GM23338 (cell line): ENCODE measurements around the gene PEPD. TPM values are rescaled to one million over a fixed set of nuclear protein-coding genes. Genes with fewer than 3 reads are reported as not detected.

Experiments used
- ATAC-seq: fragments of 200-7000 bp; cut with Tn5 transposase; 3 replicates; pipeline ENCODE4 v1.9.1; 2020
- DNase-seq: peaks from one replicate; pipeline ENCODE4 v3.0.0-alpha.2; 2015; ENCODE audit warnings: low spot score
- H2AFZ ChIP-seq: fragments of 200-600 bp; sonication (generic); 2 replicates; pipeline ENCODE4 v1.8.0; 2016; ENCODE audit warnings: antibody characterized with exemption, mild to moderate bottlenecking, moderate library complexity
- H3F3A ChIP-seq: fragments of 200-600 bp; sonication (generic); replicated peaks from 2 replicates; pipeline ENCODE4 v1.8.0; 2017; ENCODE audit warnings: antibody characterized with exemption, mixed run types, low read depth
- H3K27ac ChIP-seq: fragments of 200-600 bp; sonication (generic); 2 replicates; pipeline ENCODE4 v1.6.1; 2016; ENCODE audit warnings: low read depth
- H3K27me3 ChIP-seq: fragments of 200-600 bp; sonication (generic); 2 replicates; pipeline ENCODE4 v1.8.0; 2016; ENCODE audit warnings: mild to moderate bottlenecking, mixed run types, moderate library complexity; ENCODE audit not compliant: insufficient read depth
- H3K36me3 ChIP-seq: fragments of 200-600 bp; sonication (generic); 2 replicates; pipeline ENCODE4 v1.8.0; 2016; ENCODE audit warnings: mild to moderate bottlenecking; ENCODE audit not compliant: insufficient read depth
- H3K4me1 ChIP-seq: fragments of 200-600 bp; sonication (generic); 2 replicates; pipeline ENCODE4 v1.8.0; 2016; ENCODE audit warnings: mild to moderate bottlenecking, moderate library complexity; ENCODE audit not compliant: insufficient read depth
- H3K4me2 ChIP-seq: fragments of 200-600 bp; sonication (generic); 2 replicates; pipeline ENCODE4 v1.7.1; 2017; ENCODE audit warnings: mixed run types
- H3K4me3 ChIP-seq: fragments of 200-600 bp; sonication (generic); 2 replicates; pipeline ENCODE4 v1.6.1; 2016; ENCODE audit warnings: mixed run types
- H3K79me2 ChIP-seq: fragments of 200-600 bp; sonication (generic); replicated peaks from 2 replicates; pipeline ENCODE4 v1.8.0; 2017; ENCODE audit warnings: mild to moderate bottlenecking; ENCODE audit not compliant: insufficient read depth
- H3K9me2 ChIP-seq: fragments of 200-600 bp; sonication (generic); 2 replicates; pipeline ENCODE4 v1.8.0; 2017; ENCODE audit not compliant: insufficient read depth
- H4K20me1 ChIP-seq: fragments of 200-600 bp; sonication (generic); replicated peaks from 2 replicates; pipeline ENCODE4 v1.8.0; 2017; ENCODE audit warnings: mild to moderate bottlenecking; ENCODE audit not compliant: insufficient read depth
- H3K27ac Mint-ChIP-seq: 2 replicates; pipeline ENCODE4 v1.8.0; 2020; ENCODE audit warnings: inconsistent platforms, mild to moderate bottlenecking, moderate library complexity, mixed read lengths
- H3K27me3 Mint-ChIP-seq: 3 replicates; pipeline ENCODE4 v1.8.0; 2022; ENCODE audit warnings: low read depth, mild to moderate bottlenecking, moderate library complexity, mixed read lengths, inconsistent platforms; ENCODE audit not compliant: insufficient read depth, poor library complexity
- H3K36me3 Mint-ChIP-seq: 3 replicates; pipeline ENCODE4 v1.8.0; 2021; ENCODE audit warnings: low read depth, mild to moderate bottlenecking, inconsistent platforms, moderate library complexity, mixed read lengths
- H3K4me1 Mint-ChIP-seq: 3 replicates; pipeline ENCODE4 v1.8.0; 2020; ENCODE audit warnings: mild to moderate bottlenecking, inconsistent platforms, mixed read lengths
- H3K4me3 Mint-ChIP-seq: 3 replicates; pipeline ENCODE4 v1.8.0; 2021; ENCODE audit warnings: moderate library complexity, mild to moderate bottlenecking, inconsistent platforms, mixed read lengths
- H3K9me3 Mint-ChIP-seq: 3 replicates; pipeline ENCODE4 v1.8.0; 2020; ENCODE audit warnings: moderate library complexity, mild to moderate bottlenecking, inconsistent platforms, mixed read lengths
- CTCF ChIP-seq, 2 experiments: fragments of 200-600 bp in 1 of 2; sonication (generic) in 1 of 2; conservative IDR thresholded peaks; 2 replicates each; pipeline versions ENCODE4 v1.5.1 to v1.6.1; 2016 to 2017; ENCODE audit warnings: antibody characterized with exemption in 2 of 2, low read depth in 2 of 2, mild to moderate bottlenecking in 2 of 2, moderate library complexity in 1 of 2
- EZH2phosphoT487 ChIP-seq: fragments of 200-600 bp; sonication (generic); IDR thresholded peaks from one replicate; pipeline ENCODE4 v1.8.1; 2018; ENCODE audit warnings: antibody characterized with exemption; ENCODE audit not compliant: unreplicated experiment
- JUNB ChIP-seq: IDR thresholded peaks from one replicate; pipeline ENCODE4 v1.6.1; 2016; ENCODE audit warnings: antibody characterized with exemption; ENCODE audit not compliant: unreplicated experiment
- NANOG ChIP-seq: IDR thresholded peaks from 2 replicates; pipeline ENCODE4 v1.6.1; 2016; ENCODE audit warnings: antibody characterized with exemption, borderline replicate concordance
- POLR2AphosphoS5 ChIP-seq: IDR thresholded peaks from 2 replicates; pipeline ENCODE4 v1.6.1; 2016; ENCODE audit warnings: antibody characterized with exemption, low read depth
- STAT1 ChIP-seq: IDR thresholded peaks from one replicate; pipeline ENCODE4 v1.6.1; 2016; ENCODE audit warnings: antibody characterized with exemption; ENCODE audit not compliant: unreplicated experiment
- ZNF114 ChIP-seq: fragments of 250-450 bp; sonication (Bioruptor Pico); IDR thresholded peaks from 2 replicates; pipeline ENCODE4 v1.5.0; 2020; ENCODE audit warnings: mild to moderate bottlenecking, moderate library complexity
- ZNF331 ChIP-seq: fragments of 250-450 bp; sonication (Bioruptor Pico); IDR thresholded peaks from 2 replicates; pipeline ENCODE4 v1.5.0; 2020; ENCODE audit warnings: low read depth, mild to moderate bottlenecking, moderate library complexity
- ZNF462 ChIP-seq: fragments of 250-450 bp; sonication (Bioruptor Pico); IDR thresholded peaks from 2 replicates; pipeline ENCODE4 v1.5.0; 2020; ENCODE audit warnings: mild to moderate bottlenecking, moderate library complexity
- polyA plus RNA-seq: library from polyadenylated mRNA; unstranded; fragments of >200 nt; fragmentation: Nextera tagmentation; extraction: Ambion mirVana; gene quantifications from 2 replicates; pipeline ENCODE4 v1.2.1, GENCODE V29; 2016
- total RNA-seq: library from RNA; depleted of rRNA; stranded (reverse); fragments of >200 nt; shearing (Covaris generic); gene quantifications from 2 replicates; pipeline ENCODE4 v1.2.3, GENCODE V29; 2014
- TF ChIP-seq, protein P1 (sequence below): IDR thresholded peaks from 2 replicates; pipeline ENCODE4 v1.6.1; 2016; ENCODE audit warnings: antibody characterized with exemption

The PEPD gene
- total and polyA plus RNA-seq, 2 experiments from 2014 or later: 81.7 to 89.2 TPM

DNA sequence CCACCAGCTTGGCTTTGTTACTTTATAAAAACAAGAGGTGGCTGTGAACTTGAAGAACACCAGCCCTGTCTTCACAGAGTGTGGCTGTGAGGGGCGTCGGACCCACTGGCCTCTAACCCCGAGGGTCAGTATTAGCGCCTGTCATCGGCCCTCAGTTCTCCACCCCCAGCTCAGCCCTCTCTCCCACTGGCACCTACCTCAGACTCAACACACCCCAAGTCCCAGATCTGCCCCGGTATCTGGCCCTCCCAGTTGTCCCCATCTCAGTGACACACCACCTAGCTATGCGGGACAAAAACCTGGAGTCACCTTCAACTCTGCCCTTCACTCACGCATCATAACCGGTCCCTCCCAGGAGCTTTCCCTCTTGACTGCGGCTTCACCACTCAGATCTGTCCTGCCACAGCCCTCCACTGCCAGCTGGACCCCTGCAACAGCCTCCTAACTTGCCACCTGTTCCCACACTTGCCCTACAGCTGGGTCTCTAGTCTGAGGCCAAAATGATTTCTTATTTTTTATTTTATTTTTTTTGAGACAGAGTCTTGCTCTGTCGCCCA, 45.4 kb downstream of the PEPD start:
- no peaks in the 10 kb centered on the region for H3K4me1 Mint-ChIP-seq
- Histone ChIP-seq H3K27me3 (no peaks in the 10 kb centered on the region), H3K4me1 (no peaks in the 10 kb centered on the region), H3F3A (no peaks in the 10 kb centered on the region), H3K27ac (no peak overlapping the region), H3K4me3 (no peak overlapping the region), H3K4me2 (no peak overlapping the region), H4K20me1 (peaks cover 3% of the 10 kb centered on the region), H3K79me2 (no peaks in the 10 kb centered on the region), H2AFZ (no peak overlapping the region), H3K36me3 (peaks cover 6% of the 10 kb centered on the region; the same call in 1 of the 2 replicates), H3K9me2 (no peaks in the 10 kb centered on the region)
- peaks cover 1% of the 10 kb centered on the region for H3K27me3 Mint-ChIP-seq
- no peak overlapping the region for H3K4me3 Mint-ChIP-seq
- DNase-seq: no peak
- H3K36me3 Mint-ChIP-seq: peaks cover 38% of the 10 kb centered on the region
- no peak for ATAC-seq
- TF ChIP-seq STAT1 (no peak), ZNF462 (CRISPR knock-in tag) (no peak), JUNB (no peak), ZNF114 (CRISPR knock-in tag) (no peak), NANOG (no peak), POLR2AphosphoS5 (no peak), EZH2phosphoT487 (no peak), CTCF (conservative IDR thresholded peaks at IDR 0.05; ENCODE audit: low read depth in 2 of 2) (no peak), ZNF331 (CRISPR knock-in tag) (no peak)
- TF ChIP-seq, protein P1, sequence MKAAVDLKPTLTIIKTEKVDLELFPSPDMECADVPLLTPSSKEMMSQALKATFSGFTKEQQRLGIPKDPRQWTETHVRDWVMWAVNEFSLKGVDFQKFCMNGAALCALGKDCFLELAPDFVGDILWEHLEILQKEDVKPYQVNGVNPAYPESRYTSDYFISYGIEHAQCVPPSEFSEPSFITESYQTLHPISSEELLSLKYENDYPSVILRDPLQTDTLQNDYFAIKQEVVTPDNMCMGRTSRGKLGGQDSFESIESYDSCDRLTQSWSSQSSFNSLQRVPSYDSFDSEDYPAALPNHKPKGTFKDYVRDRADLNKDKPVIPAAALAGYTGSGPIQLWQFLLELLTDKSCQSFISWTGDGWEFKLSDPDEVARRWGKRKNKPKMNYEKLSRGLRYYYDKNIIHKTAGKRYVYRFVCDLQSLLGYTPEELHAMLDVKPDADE: no peak
- peaks cover 5% of the 10 kb centered on the region; the same call in 1 of the 3 replicates for H3K9me3 Mint-ChIP-seq
- H3K27ac Mint-ChIP-seq: no peak overlapping the region; the same call in 1 of the 2 replicates
